Naive thymus-derived CD4-positive, alpha-beta T cell (primary cell): ENCODE results near the gene PCDHGA1. TPM values are rescaled to one million over a fixed set of nuclear protein-coding genes. Genes with fewer than 3 reads are reported as not detected.

Source experiments
- ATAC-seq: fragments of 150-1000 bp; cut with Tn5 transposase; 2 replicates; pipeline ENCODE4 v1.10.0; 2021; ENCODE audit warnings: mild to moderate bottlenecking, moderate library complexity
- CTCF ChIA-PET: fragments of 350-600 bp; sonication (Branson Sonifier 250); formaldehyde crosslinking; loops from one replicate; lab custom pipeline; 2021; ENCODE audit warnings: antibody characterized with exemption; lab: Charles Lee
- POLR2A ChIA-PET: fragments of 350-600 bp; sonication (Branson Sonifier 250); formaldehyde crosslinking; loops from one replicate; lab custom pipeline; 2021; ENCODE audit warnings: antibody characterized with exemption, inconsistent platforms; lab: Charles Lee
- DNase-seq, 9 donors: peaks; one replicate each; pipeline versions ENCODE4 v3.0.0 to v3.0.0-alpha.2; 2020 to 2022; ENCODE audit warnings: mixed read lengths in 1 of 9
- H3K27ac ChIP-seq: one replicate; pipeline ENCODE4 v1.7.0; 2013; ENCODE audit warnings: mild to moderate bottlenecking, low read depth, low read length, moderate library complexity
- H3K27me3 ChIP-seq, 2 donors: one replicate each; pipeline ENCODE4 v1.7.0; 2013; ENCODE audit warnings: low read length in 2 of 2, mild to moderate bottlenecking in 2 of 2, moderate library complexity in 2 of 2; ENCODE audit not compliant: control insufficient read depth in 2 of 2, insufficient read depth in 2 of 2
- H3K36me3 ChIP-seq, 3 experiments: 1 replicate in 2 of 3; 2 replicates in 1 of 3; pipeline ENCODE4 v1.7.0; 2013; ENCODE audit warnings: low read length in 3 of 3, mild to moderate bottlenecking in 3 of 3, moderate library complexity in 1 of 3; ENCODE audit not compliant: insufficient read depth in 3 of 3, control insufficient read depth in 2 of 3
- H3K4me1 ChIP-seq, 2 donors: one replicate each; pipeline ENCODE4 v1.7.0; 2013; ENCODE audit warnings: low read length in 2 of 2, mild to moderate bottlenecking in 2 of 2, moderate library complexity in 1 of 2; ENCODE audit not compliant: control insufficient read depth in 2 of 2, insufficient read depth in 2 of 2
- H3K4me3 ChIP-seq: 2 replicates; pipeline ENCODE4 v1.7.0; 2013; ENCODE audit warnings: mild to moderate bottlenecking, low read length
- H3K9me3 ChIP-seq, 3 experiments: 1 replicate in 2 of 3; 2 replicates in 1 of 3; pipeline ENCODE4 v1.7.0; 2013; ENCODE audit warnings: low read length in 3 of 3; ENCODE audit not compliant: control insufficient read depth in 2 of 3
- H3K27ac Mint-ChIP-seq, 9 donors: one replicate each; pipeline ENCODE4 v1.8.0; 2020 to 2022; ENCODE audit warnings: mixed read lengths in 9 of 9, mild to moderate bottlenecking in 8 of 9, moderate library complexity in 5 of 9, inconsistent platforms in 2 of 9
- H3K27me3 Mint-ChIP-seq, 5 donors: one replicate each; pipeline ENCODE4 v1.8.0; 2021 to 2022; ENCODE audit warnings: mixed read lengths in 5 of 5, mild to moderate bottlenecking in 1 of 5
- H3K36me3 Mint-ChIP-seq, 5 donors: one replicate each; pipeline ENCODE4 v1.8.0; 2020 to 2022; ENCODE audit warnings: mixed read lengths in 5 of 5, mild to moderate bottlenecking in 3 of 5, inconsistent platforms in 1 of 5
- H3K4me1 Mint-ChIP-seq, 7 donors: one replicate each; pipeline ENCODE4 v1.8.0; 2020 to 2022; ENCODE audit warnings: mixed read lengths in 7 of 7, mild to moderate bottlenecking in 3 of 7, inconsistent platforms in 1 of 7
- H3K4me3 Mint-ChIP-seq, 10 donors: one replicate each; pipeline ENCODE4 v1.8.0; 2020 to 2022; ENCODE audit warnings: mild to moderate bottlenecking in 10 of 10, mixed read lengths in 10 of 10, moderate library complexity in 6 of 10, inconsistent platforms in 2 of 10
- H3K9me3 Mint-ChIP-seq, 11 donors: one replicate each; pipeline ENCODE4 v1.8.0; 2020 to 2022; ENCODE audit warnings: mixed read lengths in 11 of 11, mild to moderate bottlenecking in 4 of 11, inconsistent platforms in 1 of 11, moderate library complexity in 1 of 11
- intact Hi-C, 2 donors: fragments of 100-400 bp; cut with micrococcal nuclease; formaldehyde crosslinking; loops; one replicate each; pipeline ENCODE4 v1.15.1; 2023
- polyA plus RNA-seq, 2 donors: library from polyadenylated mRNA; unstranded; fragments of 300-500 nt; fragmentation: Illumina TruSeq; gene quantifications; one replicate each; pipeline ENCODE4 v1.2.3, GENCODE V29; 2021
- total RNA-seq, 6 experiments: library from RNA in 5 of 6; stranded (reverse) in 5 of 6; gene quantifications; 1 replicate in 5 of 6; 2 replicates in 1 of 6; pipeline ENCODE4 v1.2.3 and lab custom pipeline; 2021 to 2026

Gene PCDHGA1
- total and polyA plus RNA-seq, 7 experiments from 2014 or later, result 0.08 to 0.54 (median 0.17) TPM; not detected in 2

DNA sequence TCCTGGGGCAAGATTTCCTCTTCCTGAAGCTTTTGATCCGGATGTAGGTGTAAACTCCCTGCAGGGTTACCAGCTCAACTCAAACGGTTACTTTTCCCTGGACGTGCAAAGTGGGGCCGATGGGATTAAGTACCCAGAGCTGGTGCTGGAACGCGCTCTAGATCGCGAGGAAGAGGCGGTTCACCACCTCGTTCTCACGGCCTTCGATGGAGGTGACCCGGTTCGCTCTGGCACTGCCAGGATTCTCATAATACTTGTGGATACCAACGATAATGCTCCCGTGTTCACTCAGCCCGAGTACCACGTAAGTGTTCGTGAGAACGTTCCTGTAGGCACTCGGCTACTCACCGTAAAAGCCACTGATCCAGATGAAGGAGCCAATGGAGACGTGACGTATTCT is 25.3 kb downstream of the PCDHGA1 start:
- POLR2A ChIA-PET, result interaction anchor here (1.2 kb wide), 1 partner anchor 35 kb away, joined by 5 read pairs; the partner anchor contains the start of gene TAF7
- H3K4me1 ChIP-seq, result no peaks in the 10 kb centered on the region
- H3K4me3 ChIP-seq, result no peak overlapping the region
- H3K27ac ChIP-seq, result no peak overlapping the region
- no peak for ATAC-seq
- peaks cover 0 to 52% (median 0%) of the 10 kb centered on the region in 3 experiments for H3K9me3 ChIP-seq
- Mint-ChIP-seq H3K27me3 (peaks cover 26 to 90% (median 81%) of the 10 kb centered on the region in 5 donors), H3K36me3 (peaks cover 0 to 33% (median 6%) of the 10 kb centered on the region in 5 donors), H3K4me3 (peak overlapping the region in 1 of 10 donors; percentile 34), H3K27ac (no peak overlapping the region), H3K4me1 (peaks cover 0 to 5% (median 2%) of the 10 kb centered on the region in 7 donors), H3K9me3 (peaks cover 8 to 91% (median 49%) of the 10 kb centered on the region in 11 donors)
- no peaks in the 10 kb centered on the region for H3K36me3 ChIP-seq
- peaks cover 0 to 6% of the 10 kb centered on the region in 2 donors for H3K27me3 ChIP-seq
- CTCF ChIA-PET, result no interaction called here
- intact Hi-C loops, result loop anchor here in 1 of 2 donors (5.0 kb wide), 1 partner anchor 157 kb away; no protein-coding TSS in a partner anchor
- DNase-seq, result no peak

DNA sequence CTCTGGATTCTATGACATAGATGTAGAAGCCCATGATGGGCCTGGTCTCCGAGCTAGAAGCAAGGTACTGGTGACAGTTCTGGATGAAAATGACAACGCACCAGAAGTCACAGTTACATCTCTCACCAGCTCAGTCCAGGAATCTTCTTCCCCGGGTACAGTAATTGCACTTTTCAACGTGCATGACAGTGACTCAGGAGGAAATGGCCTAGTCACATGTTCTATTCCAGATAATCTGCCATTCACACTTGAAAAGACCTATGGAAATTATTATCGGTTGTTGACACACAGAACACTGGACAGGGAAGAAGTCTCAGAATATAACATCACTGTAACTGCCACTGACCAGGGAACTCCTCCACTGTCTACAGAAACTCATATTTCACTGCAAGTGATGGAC is 25.8 kb downstream of the PCDHGA1 start:
- no peak for DNase-seq
- Histone ChIP-seq H3K36me3 (no peaks in the 10 kb centered on the region), H3K9me3 (peaks cover 0 to 52% (median 0%) of the 10 kb centered on the region in 3 experiments), H3K4me1 (no peaks in the 10 kb centered on the region), H3K27me3 (peaks cover 0 to 7% of the 10 kb centered on the region in 2 donors), H3K4me3 (no peak overlapping the region), H3K27ac (no peak overlapping the region)
- Mint-ChIP-seq H3K36me3 (peaks cover 0 to 31% (median 11%) of the 10 kb centered on the region in 5 donors), H3K27ac (no peak overlapping the region), H3K27me3 (peaks cover 31 to 90% (median 81%) of the 10 kb centered on the region in 5 donors), H3K9me3 (peaks cover 8 to 91% (median 49%) of the 10 kb centered on the region in 11 donors), H3K4me1 (peaks cover 0 to 5% (median 2%) of the 10 kb centered on the region in 7 donors), H3K4me3 (peak overlapping the region in 2 of 10 donors; percentile 27 to 53)
- ChIA-PET POLR2A (interaction anchor here (1.2 kb wide), 1 partner anchor 36 kb away, joined by 5 read pairs; the partner anchor contains the start of gene TAF7), CTCF (no interaction called here)
- intact Hi-C loops, result loop anchor here in 1 of 2 donors (5.0 kb wide), 1 partner anchor 156 kb away; no protein-coding TSS in a partner anchor
- ATAC-seq, result no peak

DNA sequence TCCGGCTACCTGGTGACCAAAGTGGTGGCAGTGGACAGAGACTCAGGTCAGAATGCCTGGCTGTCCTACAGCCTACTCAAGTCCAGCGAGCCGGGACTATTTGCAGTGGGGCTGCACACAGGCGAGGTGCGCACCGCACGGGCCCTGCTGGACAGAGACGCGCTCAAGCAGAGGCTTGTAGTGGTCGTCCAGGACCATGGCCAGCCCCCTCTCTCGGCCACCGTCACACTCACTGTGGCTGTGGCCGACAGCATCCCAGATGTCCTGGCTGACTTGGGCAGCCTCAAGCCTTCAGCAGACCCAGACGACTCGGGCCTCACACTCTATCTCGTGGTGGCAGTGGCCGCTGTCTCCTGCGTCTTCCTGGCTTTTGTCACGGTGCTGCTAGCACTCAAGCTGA is 26.6 kb downstream of the PCDHGA1 start:
- DNase-seq (no peak), ATAC-seq (no peak)
- POLR2A ChIA-PET, result no interaction called here
- H3K36me3 ChIP-seq, result no peaks in the 10 kb centered on the region
- Mint-ChIP-seq H3K4me1 (peaks cover 0 to 5% (median 2%) of the 10 kb centered on the region in 7 donors), H3K9me3 (peaks cover 8 to 91% (median 50%) of the 10 kb centered on the region in 11 donors), H3K4me3 (no peak overlapping the region), H3K36me3 (peaks cover 0 to 33% (median 14%) of the 10 kb centered on the region in 5 donors), H3K27ac (no peak overlapping the region), H3K27me3 (peaks cover 35 to 90% (median 81%) of the 10 kb centered on the region in 5 donors)
- no peak overlapping the region for H3K27ac ChIP-seq
- intact Hi-C loops, result loop anchor here in 1 of 2 donors (5.0 kb wide), 1 partner anchor 155 kb away; no protein-coding TSS in a partner anchor
- H3K27me3 ChIP-seq, result peaks cover 0 to 7% of the 10 kb centered on the region in 2 donors
- H3K4me1 ChIP-seq, result no peaks in the 10 kb centered on the region
- CTCF ChIA-PET, result no interaction called here
- peaks cover 0 to 52% (median 0%) of the 10 kb centered on the region in 3 experiments for H3K9me3 ChIP-seq
- H3K4me3 ChIP-seq, result no peak overlapping the region

DNA sequence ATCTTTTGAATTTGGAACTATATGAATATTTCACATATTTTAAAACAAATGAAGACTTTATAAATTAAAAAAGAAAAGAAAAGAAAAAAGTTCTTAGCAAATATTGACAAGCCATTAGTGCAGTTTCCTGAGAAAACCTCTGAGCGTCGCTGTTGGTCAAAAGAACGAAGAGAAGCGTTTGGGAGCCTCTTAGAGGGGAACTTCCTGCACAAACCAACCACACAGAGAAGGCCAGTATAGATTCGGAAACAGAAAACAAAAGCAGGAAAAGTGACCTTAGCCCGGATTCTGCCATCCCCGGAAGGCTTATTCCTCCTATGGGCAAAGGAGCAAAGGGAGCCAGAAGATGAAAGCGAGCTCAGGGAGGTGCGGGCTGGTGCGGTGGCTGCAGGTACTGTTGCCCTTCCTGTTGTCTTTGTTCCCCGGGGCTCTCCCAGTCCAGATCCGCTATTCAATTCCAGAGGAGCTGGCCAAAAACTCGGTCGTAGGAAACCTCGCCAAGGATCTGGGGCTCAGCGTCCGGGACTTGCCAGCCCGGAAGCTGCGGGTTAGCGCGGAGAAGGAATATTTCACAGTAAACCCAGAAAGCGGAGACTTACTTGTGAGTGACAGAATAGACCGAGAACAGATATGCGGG is 29.6 kb downstream of the PCDHGA1 start, which contains the start of gene PCDHGB2:
TSS of gene PCDHGB2 (plus strand) at position 205 of the 637 bp plus-strand sequence. CDS start at position 347, 142 bp downstream.
- Mint-ChIP-seq H3K4me3 (peak within 1 kb of the TSS; percentile 33 to 87 (median 78)), H3K4me1 (peaks cover 0 to 6% (median 3%) of the 10 kb centered on the region in 7 donors), H3K36me3 (peaks cover 6 to 36% (median 18%) of the 10 kb centered on the region in 5 donors), H3K27me3 (peaks cover 37 to 90% (median 87%) of the 10 kb centered on the region in 5 donors), H3K27ac (peak within 1 kb of the TSS in 3 of 9 donors; percentile 48 to 57 (median 56)), H3K9me3 (peaks cover 20 to 92% (median 59%) of the 10 kb centered on the region in 11 donors)
- CTCF ChIA-PET, result no interaction called here
- peak; percentile 54 for ATAC-seq
- peaks cover 0 to 62% (median 0%) of the 10 kb centered on the region in 3 experiments for H3K9me3 ChIP-seq
- peaks cover 5 to 19% of the 10 kb centered on the region in 2 donors for H3K27me3 ChIP-seq
- DNase-seq, result peak in 1 of 9 donors; percentile 22
- H3K27ac ChIP-seq, result no peak within 1 kb of the TSS
- intact Hi-C loops, result loop anchor here in 1 of 2 donors (1.0 to 10.0 kb wide), 6 partner anchors 57 to 205 kb away; partner anchors contain the start of gene PCDHGB7
- H3K4me1 ChIP-seq, result no peaks in the 10 kb centered on the region
- no peaks in the 10 kb centered on the region for H3K36me3 ChIP-seq
- POLR2A ChIA-PET, result no interaction called here
- H3K4me3 ChIP-seq, result peak within 1 kb of the TSS; percentile 43

DNA sequence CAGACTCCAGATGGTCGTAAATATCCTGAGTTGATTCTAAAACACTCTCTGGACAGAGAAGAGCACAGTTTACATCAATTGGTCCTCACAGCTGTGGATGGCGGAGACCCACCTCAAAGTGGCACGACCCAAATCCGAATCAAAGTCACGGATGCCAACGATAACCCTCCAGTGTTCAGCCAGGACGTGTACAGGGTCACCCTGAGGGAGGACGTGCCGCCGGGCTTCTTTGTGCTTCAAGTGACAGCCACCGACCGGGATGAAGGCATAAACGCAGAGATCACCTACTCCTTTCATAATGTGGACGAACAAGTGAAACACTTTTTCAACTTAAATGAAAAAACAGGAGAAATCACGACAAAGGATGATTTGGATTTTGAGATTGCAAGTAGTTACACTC is 30.4 kb downstream of the PCDHGA1 start:
- H3K27me3 ChIP-seq, result peaks cover 5 to 24% of the 10 kb centered on the region in 2 donors
- H3K36me3 ChIP-seq, result no peaks in the 10 kb centered on the region
- ATAC-seq (no peak), DNase-seq (no peak)
- Mint-ChIP-seq H3K9me3 (peaks cover 20 to 92% (median 63%) of the 10 kb centered on the region in 11 donors), H3K4me1 (peaks cover 0 to 6% (median 3%) of the 10 kb centered on the region in 7 donors), H3K27ac (peak overlapping the region in 1 of 9 donors; percentile 57), H3K27me3 (peaks cover 45 to 90% (median 88%) of the 10 kb centered on the region in 5 donors), H3K36me3 (peaks cover 8 to 39% (median 22%) of the 10 kb centered on the region in 5 donors), H3K4me3 (peak overlapping the region in 3 of 10 donors; percentile 9 to 87 (median 81))
- H3K4me1 ChIP-seq, result no peaks in the 10 kb centered on the region
- intact Hi-C loops, result loop anchor here in 1 of 2 donors (5.0 to 10.0 kb wide), 2 partner anchors 57 to 126 kb away; partner anchors contain the start of gene PCDHGB7
- H3K4me3 ChIP-seq, result peak overlapping the region; percentile 43
- H3K27ac ChIP-seq, result no peak overlapping the region
- ChIA-PET POLR2A (no interaction called here), CTCF (no interaction called here)
- peaks cover 0 to 62% (median 0%) of the 10 kb centered on the region in 3 experiments for H3K9me3 ChIP-seq

DNA sequence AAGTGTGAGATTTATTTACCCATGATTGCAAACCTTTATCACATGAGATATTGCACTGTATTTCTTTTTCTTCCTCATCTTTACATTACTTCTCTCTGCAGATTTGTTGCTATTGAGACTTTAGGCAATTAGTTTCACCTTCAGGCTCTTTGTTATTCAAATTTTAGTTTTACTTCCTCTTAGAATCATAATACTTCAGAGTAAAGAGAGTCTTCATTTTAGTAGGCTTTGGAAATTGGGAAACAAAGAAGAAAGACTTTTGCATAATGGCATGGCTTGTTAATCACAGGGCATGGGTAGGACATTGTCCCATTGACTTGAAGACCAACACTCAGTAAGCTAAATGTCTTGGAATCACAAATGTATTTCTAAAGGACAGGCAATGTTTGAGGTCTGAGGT is 32.4 kb downstream of the PCDHGA1 start:
- no peak overlapping the region for H3K27ac ChIP-seq
- Mint-ChIP-seq H3K4me1 (peaks cover 0 to 6% (median 3%) of the 10 kb centered on the region in 7 donors), H3K36me3 (peaks cover 8 to 42% (median 19%) of the 10 kb centered on the region in 5 donors), H3K27ac (peak overlapping the region in 2 of 9 donors; percentile 22 to 70), H3K4me3 (peak overlapping the region in 2 of 10 donors; percentile 2 to 13), H3K9me3 (peaks cover 16 to 89% (median 66%) of the 10 kb centered on the region in 11 donors), H3K27me3 (peaks cover 48 to 88% (median 83%) of the 10 kb centered on the region in 5 donors)
- ChIA-PET CTCF (interaction anchor here (0.5 kb wide), 1 partner anchor 47 kb away, joined by 7 read pairs; no protein-coding TSS in a partner anchor), POLR2A (no interaction called here)
- H3K4me1 ChIP-seq, result no peaks in the 10 kb centered on the region
- H3K36me3 ChIP-seq, result no peaks in the 10 kb centered on the region
- ATAC-seq (no peak), DNase-seq (no peak)
- peaks cover 0 to 54% (median 0%) of the 10 kb centered on the region in 3 experiments for H3K9me3 ChIP-seq
- intact Hi-C loops, result loop anchor here in 1 of 2 donors (5.0 to 10.0 kb wide), 2 partner anchors 55 to 128 kb away; partner anchors contain the start of gene PCDHGB7
- no peak overlapping the region for H3K4me3 ChIP-seq
- H3K27me3 ChIP-seq, result peaks cover 5 to 27% of the 10 kb centered on the region in 2 donors
